ENCODE results near the gene HDAC5. TPM values are rescaled to one million over a fixed set of nuclear protein-coding genes. Genes with fewer than 3 reads are reported as not detected.

HDAC5 gene
- polyA plus RNA-seq, 3 donors: 16.1 to 93.6 (median 24.7) TPM

DNA sequence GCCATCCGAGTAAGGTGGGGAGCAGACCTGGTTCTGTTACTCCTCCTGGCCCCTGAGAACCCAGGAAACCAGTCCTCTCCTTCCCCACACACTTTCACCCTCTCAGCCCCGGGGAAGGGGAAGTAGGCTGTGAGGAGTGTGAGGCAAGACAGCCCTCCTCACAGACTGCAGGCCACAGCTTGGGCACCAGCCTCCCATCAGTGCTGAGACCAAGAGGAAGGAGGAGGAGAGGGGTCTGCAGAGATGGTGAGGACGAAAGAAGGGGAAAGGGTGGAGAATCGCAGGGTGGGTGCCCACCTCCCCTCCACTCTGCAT is 45.9 kb downstream of the HDAC5 start:
- Histone ChIP-seq H2AFZ (ENCODE audit: insufficient read depth, low read depth, low read length, poor library complexity, severe bottlenecking) (no peak overlapping the region), H4K20me1 (ENCODE audit: insufficient read depth, low read length) (peaks cover 13% of the 10 kb centered on the region), H3K27ac (ENCODE audit: low read depth in 1 of 2, low read length in 2 of 2) (peak overlapping the region; percentile 65 to 80), H3K79me2 (ENCODE audit: insufficient read depth, low read length) (peaks cover 16% of the 10 kb centered on the region), H3K27me3 (ENCODE audit: control insufficient read depth in 2 of 2, insufficient read depth in 2 of 2, low read length in 2 of 2) (no peaks in the 10 kb centered on the region), H3K4me1 (ENCODE audit: control insufficient read depth in 1 of 2, insufficient read depth in 2 of 2, low read length in 2 of 2) (peaks cover 42 to 49% of the 10 kb centered on the region in 2 donors), H3K4me3 (replicated peaks in 1 of 3; ENCODE audit: low read depth in 2 of 3, low read length in 3 of 3) (peak overlapping the region in 1 of 3 experiments; percentile 61), H3K4me2 (replicated peaks; ENCODE audit: extremely low read depth, low read length, poor library complexity, severe bottlenecking) (peak overlapping the region; percentile 62), H3K36me3 (replicated peaks in 1 of 2; ENCODE audit: control insufficient read depth in 1 of 2, insufficient read depth in 2 of 2, low read length in 2 of 2) (peaks cover 49 to 73% of the 10 kb centered on the region in 2 donors), H3K9me3 (replicated peaks in 1 of 2; ENCODE audit: control insufficient read depth in 1 of 2, insufficient read depth in 1 of 2, low read length in 2 of 2) (no peaks in the 10 kb centered on the region), H3K9ac (ENCODE audit: insufficient read depth, low read length, poor library complexity, severe bottlenecking) (peak overlapping the region; percentile 59)
- no CpG with 5 or more reads among the region's 4 CpGs for WGBS (ENCODE audit: insufficient coverage)
- peak; percentile 60 to 73 (median 64) for DNase-seq
- intact Hi-C loops (cut with micrococcal nuclease): no loop called here
- peaks cover 0 to 1% (median 0%) of the 10 kb centered on the region in 3 donors for H3K27me3 Mint-ChIP-seq (ENCODE audit: low read depth in 3 of 3)
- H3K9me3 Mint-ChIP-seq: no peaks in the 10 kb centered on the region
- TF ChIP-seq, protein P1, sequence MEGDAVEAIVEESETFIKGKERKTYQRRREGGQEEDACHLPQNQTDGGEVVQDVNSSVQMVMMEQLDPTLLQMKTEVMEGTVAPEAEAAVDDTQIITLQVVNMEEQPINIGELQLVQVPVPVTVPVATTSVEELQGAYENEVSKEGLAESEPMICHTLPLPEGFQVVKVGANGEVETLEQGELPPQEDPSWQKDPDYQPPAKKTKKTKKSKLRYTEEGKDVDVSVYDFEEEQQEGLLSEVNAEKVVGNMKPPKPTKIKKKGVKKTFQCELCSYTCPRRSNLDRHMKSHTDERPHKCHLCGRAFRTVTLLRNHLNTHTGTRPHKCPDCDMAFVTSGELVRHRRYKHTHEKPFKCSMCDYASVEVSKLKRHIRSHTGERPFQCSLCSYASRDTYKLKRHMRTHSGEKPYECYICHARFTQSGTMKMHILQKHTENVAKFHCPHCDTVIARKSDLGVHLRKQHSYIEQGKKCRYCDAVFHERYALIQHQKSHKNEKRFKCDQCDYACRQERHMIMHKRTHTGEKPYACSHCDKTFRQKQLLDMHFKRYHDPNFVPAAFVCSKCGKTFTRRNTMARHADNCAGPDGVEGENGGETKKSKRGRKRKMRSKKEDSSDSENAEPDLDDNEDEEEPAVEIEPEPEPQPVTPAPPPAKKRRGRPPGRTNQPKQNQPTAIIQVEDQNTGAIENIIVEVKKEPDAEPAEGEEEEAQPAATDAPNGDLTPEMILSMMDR (IDR thresholded peaks at IDR 0.05): no peak
- peaks cover 49% of the 10 kb centered on the region for H3K4me1 Mint-ChIP-seq
- H3K36me3 Mint-ChIP-seq: peaks cover 61 to 83% of the 10 kb centered on the region in 2 donors
- H3K4me3 Mint-ChIP-seq: peak overlapping the region; percentile 41 to 61
- H3K27ac Mint-ChIP-seq: peak overlapping the region; percentile 78 to 95 (median 86)

DNA sequence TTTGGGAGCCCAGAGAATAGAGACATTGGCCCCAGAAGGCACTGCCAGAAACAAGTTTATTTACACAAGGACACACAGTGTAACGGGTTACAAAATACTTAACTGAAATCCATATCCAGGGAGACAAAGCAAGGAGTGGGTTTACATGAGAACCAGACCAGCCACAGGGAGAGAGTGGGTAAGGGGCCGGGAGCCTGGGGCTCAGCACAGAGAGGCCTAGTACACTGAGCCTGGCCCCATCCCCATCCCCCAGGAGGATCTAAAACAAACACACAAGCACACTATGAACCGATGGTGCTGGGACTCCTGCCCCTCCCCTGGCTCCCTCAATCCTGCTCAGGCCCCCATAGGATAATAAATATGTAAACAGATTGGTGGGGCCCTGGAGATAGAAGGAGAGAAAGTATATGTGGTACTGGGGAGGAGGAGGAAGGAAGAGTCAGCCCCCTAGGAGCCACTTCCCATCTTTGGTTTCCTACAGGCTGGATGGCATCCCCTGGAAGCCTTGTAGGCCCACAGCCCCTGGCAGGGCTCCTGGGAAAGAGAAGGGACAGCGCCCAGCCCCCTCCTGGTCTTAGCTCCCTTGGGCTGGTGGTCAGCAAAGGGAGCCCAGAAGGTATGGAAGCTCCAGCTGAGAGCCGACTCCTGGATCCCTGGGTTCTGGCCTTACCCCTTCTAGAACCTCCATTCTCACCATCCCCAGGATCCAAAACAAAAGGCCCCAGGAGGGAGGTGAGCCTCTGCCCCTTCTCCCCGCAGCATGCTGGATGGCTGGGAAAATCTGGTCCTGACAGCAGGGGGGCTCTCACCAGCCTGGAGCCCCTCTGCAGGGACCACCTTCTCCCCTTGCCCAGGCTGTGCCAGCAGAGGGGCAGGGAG is 46.5 kb downstream of the HDAC5 start:
- Histone ChIP-seq H3K4me3 (replicated peaks in 1 of 3; ENCODE audit: low read depth in 2 of 3, low read length in 3 of 3) (peak overlapping the region in 1 of 3 experiments; percentile 61), H3K9me3 (replicated peaks in 1 of 2; ENCODE audit: control insufficient read depth in 1 of 2, insufficient read depth in 1 of 2, low read length in 2 of 2) (no peaks in the 10 kb centered on the region), H3K27ac (ENCODE audit: low read depth in 1 of 2, low read length in 2 of 2) (peak overlapping the region; percentile 65 to 80), H3K79me2 (ENCODE audit: insufficient read depth, low read length) (peaks cover 17% of the 10 kb centered on the region), H3K27me3 (ENCODE audit: control insufficient read depth in 2 of 2, insufficient read depth in 2 of 2, low read length in 2 of 2) (no peaks in the 10 kb centered on the region), H3K9ac (ENCODE audit: insufficient read depth, low read length, poor library complexity, severe bottlenecking) (peak overlapping the region; percentile 59), H3K4me2 (replicated peaks; ENCODE audit: extremely low read depth, low read length, poor library complexity, severe bottlenecking) (peak overlapping the region; percentile 62), H3K36me3 (replicated peaks in 1 of 2; ENCODE audit: control insufficient read depth in 1 of 2, insufficient read depth in 2 of 2, low read length in 2 of 2) (peaks cover 43 to 67% of the 10 kb centered on the region in 2 donors), H3K4me1 (ENCODE audit: control insufficient read depth in 1 of 2, insufficient read depth in 2 of 2, low read length in 2 of 2) (peaks cover 46 to 55% of the 10 kb centered on the region in 2 donors), H4K20me1 (ENCODE audit: insufficient read depth, low read length) (peaks cover 13% of the 10 kb centered on the region), H2AFZ (ENCODE audit: insufficient read depth, low read depth, low read length, poor library complexity, severe bottlenecking) (no peak overlapping the region)
- peaks cover 54% of the 10 kb centered on the region for H3K4me1 Mint-ChIP-seq
- DNase-seq: no peak
- H3K27me3 Mint-ChIP-seq (ENCODE audit: low read depth in 3 of 3): peaks cover 0 to 1% (median 0%) of the 10 kb centered on the region in 3 donors
- WGBS (ENCODE audit: insufficient coverage): no CpG with 5 or more reads among the region's 6 CpGs
- H3K27ac Mint-ChIP-seq: peak overlapping the region; percentile 78 to 95 (median 86)
- no peaks in the 10 kb centered on the region for H3K9me3 Mint-ChIP-seq
- H3K36me3 Mint-ChIP-seq: peaks cover 55 to 77% of the 10 kb centered on the region in 2 donors
- intact Hi-C loops (cut with micrococcal nuclease): no loop called here
- H3K4me3 Mint-ChIP-seq: peak overlapping the region in 1 of 2 donors; percentile 61
- TF ChIP-seq, protein P1 (IDR thresholded peaks at IDR 0.05): no peak

All from CD14-positive monocyte (primary cell).